Activated naive CD8-positive, alpha-beta T cell (primary cell): ENCODE measurements around the gene ETS2.
"Not testable (repeated sequence)": the region's sequence is repeated elsewhere in the genome, so short reads cannot be mapped to it uniquely, and the experiment has no call there.

ENCODE experiments used
- H3K27ac Mint-ChIP-seq: one replicate; pipeline ENCODE4 v1.8.0; 2021; ENCODE audit warnings: mixed read lengths
- H3K27me3 Mint-ChIP-seq: one replicate; pipeline ENCODE4 v1.8.0; 2021; ENCODE audit warnings: mixed read lengths
- H3K36me3 Mint-ChIP-seq: one replicate; pipeline ENCODE4 v1.8.0; 2021; ENCODE audit warnings: mixed read lengths
- H3K4me1 Mint-ChIP-seq: one replicate; pipeline ENCODE4 v1.8.0; 2021; ENCODE audit warnings: low read depth, mixed read lengths
- H3K4me3 Mint-ChIP-seq: one replicate; pipeline ENCODE4 v1.8.0; 2021; ENCODE audit warnings: mild to moderate bottlenecking, mixed read lengths
- H3K9me3 Mint-ChIP-seq: one replicate; pipeline ENCODE4 v1.8.0; 2021; ENCODE audit warnings: low read depth, mixed read lengths

The ETS2 gene

DNA sequence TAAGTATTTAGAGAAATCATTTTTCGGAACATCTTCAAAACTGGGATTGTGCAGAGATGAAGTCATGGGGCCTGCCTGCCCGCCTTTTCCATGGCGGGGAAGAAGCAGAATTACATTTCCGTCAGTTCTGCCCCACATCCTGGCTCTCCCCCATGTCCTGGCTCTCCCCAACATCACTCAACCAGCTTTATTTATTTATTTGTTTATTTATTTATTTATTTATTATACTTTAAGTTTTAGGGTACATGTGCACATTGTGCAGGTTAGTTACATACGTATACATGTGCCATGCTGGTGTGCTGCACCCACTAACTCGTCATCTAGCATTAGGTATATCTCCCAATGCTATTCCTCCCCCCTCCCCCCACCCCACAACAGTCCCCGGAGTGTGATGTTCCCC, 22.4 kb downstream of the ETS2 start:
- H3K4me3 Mint-ChIP-seq, H3K4me1 Mint-ChIP-seq, H3K27ac Mint-ChIP-seq: not testable (repeated sequence)

DNA sequence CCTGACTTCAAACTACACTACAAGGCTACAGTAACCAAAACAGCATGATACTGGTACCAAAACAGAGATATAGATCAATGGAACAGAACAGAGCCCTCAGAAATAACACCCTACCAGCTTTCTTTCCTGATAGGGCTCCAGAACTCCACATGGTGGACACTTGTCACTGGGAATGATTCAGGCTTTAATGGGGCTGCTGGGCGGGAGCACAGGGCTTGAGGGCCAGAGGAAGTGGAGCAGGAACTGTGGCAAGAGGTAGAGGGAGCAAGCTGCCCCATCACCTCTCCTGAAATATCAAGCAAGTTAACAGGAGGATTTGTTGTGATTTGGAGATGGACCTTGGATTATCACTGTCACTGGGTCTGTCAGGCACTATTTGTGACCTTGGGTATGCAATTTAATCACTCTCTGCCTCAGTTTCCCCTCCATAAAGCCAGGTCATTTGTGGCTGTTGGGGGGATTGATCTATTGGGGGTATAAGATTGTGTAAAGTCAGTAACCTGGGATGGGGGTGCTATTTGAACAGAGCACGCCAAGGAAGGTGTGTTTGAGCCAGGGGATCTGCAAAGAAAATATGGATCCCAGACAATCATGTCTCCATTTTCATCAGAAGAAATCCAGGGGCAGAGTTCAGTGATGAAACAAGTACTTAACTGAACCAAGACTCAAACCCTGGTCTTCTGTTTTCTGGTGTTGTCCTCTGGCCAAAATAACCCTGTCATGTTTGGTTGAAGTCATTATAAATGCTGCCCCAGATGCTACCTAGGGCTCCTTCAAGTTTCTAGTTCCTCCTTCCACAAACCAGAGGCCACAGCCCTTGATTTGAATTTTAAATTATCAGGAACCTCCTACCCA, 25.2 kb downstream of the ETS2 start:
- Mint-ChIP-seq H3K4me1 (peaks cover 10% of the 10 kb centered on the region), H3K9me3 (no peaks in the 10 kb centered on the region), H3K4me3 (no peak overlapping the region), H3K27ac (peak overlapping the region; percentile 41), H3K36me3 (peaks cover 7% of the 10 kb centered on the region), H3K27me3 (peaks cover 8% of the 10 kb centered on the region)

More for the DNA sequence above, 22.4 kb downstream of the ETS2 start:
- H3K36me3 Mint-ChIP-seq, H3K9me3 Mint-ChIP-seq, H3K27me3 Mint-ChIP-seq: not testable (repeated sequence)

DNA sequence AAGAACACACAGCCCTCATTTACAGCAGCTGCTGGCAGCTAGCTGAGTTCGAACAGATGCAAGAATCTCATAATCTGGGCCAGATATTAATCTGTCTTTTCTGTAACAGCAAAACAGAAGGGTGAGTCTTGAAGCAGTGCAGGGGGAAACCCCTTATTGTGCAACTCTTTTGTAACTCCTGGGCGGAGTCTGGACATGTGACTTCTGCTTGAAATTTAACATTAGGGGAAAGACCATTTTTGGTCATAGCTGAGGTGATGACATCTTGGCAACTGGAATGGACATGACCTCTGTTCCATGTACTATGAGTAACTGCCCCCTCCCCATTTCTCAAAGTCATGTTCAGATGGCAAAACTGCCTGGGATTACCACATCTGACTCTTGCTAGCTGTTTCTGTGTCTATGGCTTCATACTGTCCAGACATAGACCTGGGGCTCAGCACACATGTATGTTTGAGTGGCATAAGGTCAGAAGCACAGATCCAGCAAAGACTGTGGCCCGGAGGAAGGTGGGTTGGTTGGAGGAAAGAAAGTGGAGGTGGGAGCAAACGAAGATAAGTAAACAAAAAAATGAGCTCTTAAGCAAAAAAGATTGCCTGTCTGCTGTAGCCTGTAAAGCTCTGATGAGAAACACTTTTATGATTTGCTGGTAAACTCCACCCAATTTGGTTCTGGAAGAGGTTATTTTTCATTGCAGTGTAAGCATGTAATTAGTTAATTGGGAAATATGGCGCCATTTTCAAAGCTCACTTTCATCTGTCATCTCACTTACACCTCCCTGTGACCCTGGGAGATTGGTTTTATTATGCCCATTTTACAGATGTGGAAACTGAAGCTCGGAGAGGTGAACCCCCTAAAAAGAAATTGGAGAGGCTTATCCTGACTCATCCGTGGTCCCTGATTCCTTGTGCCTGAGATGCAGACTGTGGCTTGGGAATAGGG, 26.1 kb downstream of the ETS2 start:
- Mint-ChIP-seq H3K27me3 (peaks cover 8% of the 10 kb centered on the region), H3K4me1 (peaks cover 10% of the 10 kb centered on the region), H3K9me3 (no peaks in the 10 kb centered on the region), H3K27ac (peak overlapping the region; percentile 41), H3K36me3 (peaks cover 4% of the 10 kb centered on the region), H3K4me3 (no peak overlapping the region)

DNA sequence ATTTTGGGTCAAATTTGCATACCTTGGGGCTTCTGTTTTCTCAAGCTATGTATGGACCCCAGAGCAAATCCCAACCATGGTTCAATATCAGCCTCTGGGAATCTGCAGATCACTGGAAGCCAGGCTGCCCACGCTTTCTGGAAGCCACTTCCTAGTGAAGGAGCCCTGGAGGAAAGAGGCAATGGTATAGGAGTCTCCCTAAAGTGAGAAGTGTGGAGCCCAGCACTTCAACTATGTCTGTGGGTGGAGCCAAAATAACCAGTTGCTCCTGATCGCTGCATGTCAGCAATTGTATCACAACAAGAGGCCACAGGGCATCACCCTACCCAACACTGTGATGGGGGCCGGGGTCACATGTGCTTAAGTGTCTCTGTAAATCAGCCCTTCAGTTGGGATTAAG, 26.9 kb downstream of the ETS2 start:
- Mint-ChIP-seq H3K27me3 (peaks cover 8% of the 10 kb centered on the region), H3K4me3 (no peak overlapping the region), H3K9me3 (no peaks in the 10 kb centered on the region), H3K36me3 (peaks cover 2% of the 10 kb centered on the region), H3K27ac (no peak overlapping the region), H3K4me1 (peaks cover 10% of the 10 kb centered on the region)

DNA sequence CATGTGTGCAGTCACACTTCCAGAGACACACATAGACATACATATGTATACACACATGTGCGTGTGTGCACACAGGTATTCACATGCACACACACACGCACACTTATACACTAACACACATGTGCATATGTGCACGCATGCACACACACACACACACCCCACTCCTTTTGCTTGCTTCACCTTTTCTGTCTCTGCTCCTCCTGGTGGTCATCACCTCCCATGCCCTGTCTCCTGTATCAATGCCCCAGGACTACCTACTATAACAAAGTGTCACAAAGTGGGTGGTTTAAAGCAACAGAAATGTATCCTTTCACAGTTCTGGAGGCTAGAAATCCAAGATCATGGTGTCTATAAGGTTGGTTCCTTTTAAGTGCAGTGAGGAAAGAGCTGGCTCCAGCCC, 27.4 kb downstream of the ETS2 start:
- no peak overlapping the region for H3K4me3 Mint-ChIP-seq
- peaks cover 8% of the 10 kb centered on the region for H3K27me3 Mint-ChIP-seq
- peaks cover 10% of the 10 kb centered on the region for H3K4me1 Mint-ChIP-seq
- no peaks in the 10 kb centered on the region for H3K9me3 Mint-ChIP-seq
- no peak overlapping the region for H3K27ac Mint-ChIP-seq
- H3K36me3 Mint-ChIP-seq, result peaks cover 2% of the 10 kb centered on the region

DNA sequence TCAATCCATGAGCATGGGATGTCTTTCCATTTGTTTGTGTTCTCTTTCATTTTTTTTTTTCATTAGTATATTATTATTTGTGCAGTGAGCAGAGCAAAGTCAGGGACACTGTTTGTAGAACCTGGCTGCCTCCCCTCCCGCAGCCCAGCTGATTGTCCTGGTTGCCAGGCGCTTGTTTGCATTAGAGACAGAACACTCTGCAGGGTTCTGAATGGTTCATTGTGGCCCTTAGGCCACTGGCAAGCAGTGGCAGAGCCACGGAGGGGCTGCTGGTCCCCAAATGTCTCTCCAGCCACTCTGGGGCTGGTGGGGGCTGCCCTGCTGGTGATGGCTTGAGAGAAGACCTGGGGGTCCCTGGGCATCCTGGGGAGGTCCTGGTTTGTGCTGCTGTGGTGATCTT, 29.0 kb downstream of the ETS2 start:
- Mint-ChIP-seq H3K9me3 (no peaks in the 10 kb centered on the region), H3K4me3 (no peak overlapping the region), H3K4me1 (peaks cover 10% of the 10 kb centered on the region), H3K27ac (no peak overlapping the region), H3K27me3 (peaks cover 8% of the 10 kb centered on the region), H3K36me3 (peaks cover 2% of the 10 kb centered on the region)

DNA sequence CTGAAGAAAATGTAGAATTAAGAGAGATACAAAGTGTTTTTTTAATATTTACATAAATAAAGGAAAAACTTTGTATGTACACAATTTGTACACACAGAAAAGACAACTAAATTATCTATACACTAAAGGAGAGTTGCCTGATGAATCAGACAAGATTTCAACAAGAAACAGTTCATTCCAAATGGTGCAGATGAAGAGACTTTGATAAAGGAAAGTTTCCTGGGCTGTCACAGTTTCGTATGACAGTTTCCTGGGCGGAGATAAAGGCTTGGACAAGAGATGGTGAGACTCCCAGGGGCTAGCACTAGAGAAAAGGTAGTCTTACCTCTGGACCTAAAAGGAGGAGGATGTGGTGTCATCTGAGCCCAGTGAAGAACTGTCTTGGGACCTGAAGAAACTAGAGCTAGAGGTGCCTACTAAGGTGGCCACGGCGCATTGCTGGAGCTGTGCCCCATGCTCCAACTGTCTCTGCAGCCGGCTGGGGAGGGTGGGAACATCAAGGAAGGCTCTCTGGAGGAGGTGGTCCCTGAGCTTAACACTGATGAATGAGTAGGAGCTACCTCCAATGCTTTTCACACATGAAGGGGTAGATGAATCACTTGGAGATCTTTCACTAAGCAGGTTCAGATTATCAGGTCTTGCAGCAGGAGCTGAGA, 32.2 kb downstream of the ETS2 start:
- Mint-ChIP-seq H3K4me1 (no peaks in the 10 kb centered on the region), H3K27ac (no peak overlapping the region), H3K27me3 (peaks cover 8% of the 10 kb centered on the region), H3K9me3 (no peaks in the 10 kb centered on the region), H3K36me3 (peaks cover 2% of the 10 kb centered on the region), H3K4me3 (no peak overlapping the region)

DNA sequence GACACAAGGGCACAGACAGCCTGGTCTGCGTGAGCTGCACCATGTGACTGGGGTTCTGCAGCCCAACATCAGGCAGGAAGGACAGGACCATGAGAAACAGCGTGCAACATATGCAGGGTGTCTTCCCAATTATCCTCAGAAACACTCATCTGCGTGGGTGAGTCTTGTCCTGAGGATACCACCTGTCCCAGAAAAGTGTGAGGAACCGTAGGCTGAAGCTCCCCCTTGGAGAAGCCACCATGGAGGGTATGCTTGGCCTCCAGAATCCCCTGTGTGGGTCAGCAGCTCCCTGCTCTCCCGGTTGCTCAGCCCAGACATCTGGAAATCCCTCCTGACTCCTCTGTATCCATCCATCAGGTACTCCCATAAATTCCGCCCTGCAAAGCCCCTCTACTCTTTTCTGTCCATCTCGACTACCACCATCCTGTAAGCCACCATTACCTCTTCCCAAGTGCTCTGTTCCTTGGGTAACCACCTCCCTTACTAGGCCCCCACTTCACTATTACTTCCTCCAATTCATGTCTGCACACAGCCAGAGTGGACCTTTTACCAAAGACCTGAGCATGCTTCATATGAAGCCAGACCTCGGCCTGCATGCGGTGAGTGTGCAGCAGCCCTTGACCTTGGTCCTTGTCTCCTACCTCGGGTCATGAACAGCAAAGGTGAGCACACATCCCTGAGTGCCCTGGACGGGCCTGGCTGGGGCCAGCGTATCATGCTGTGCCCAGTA, 33.0 kb downstream of the ETS2 start:
- Mint-ChIP-seq H3K9me3 (no peaks in the 10 kb centered on the region), H3K27ac (no peak overlapping the region), H3K4me1 (no peaks in the 10 kb centered on the region), H3K36me3 (peaks cover 2% of the 10 kb centered on the region), H3K27me3 (peaks cover 7% of the 10 kb centered on the region), H3K4me3 (no peak overlapping the region)

DNA sequence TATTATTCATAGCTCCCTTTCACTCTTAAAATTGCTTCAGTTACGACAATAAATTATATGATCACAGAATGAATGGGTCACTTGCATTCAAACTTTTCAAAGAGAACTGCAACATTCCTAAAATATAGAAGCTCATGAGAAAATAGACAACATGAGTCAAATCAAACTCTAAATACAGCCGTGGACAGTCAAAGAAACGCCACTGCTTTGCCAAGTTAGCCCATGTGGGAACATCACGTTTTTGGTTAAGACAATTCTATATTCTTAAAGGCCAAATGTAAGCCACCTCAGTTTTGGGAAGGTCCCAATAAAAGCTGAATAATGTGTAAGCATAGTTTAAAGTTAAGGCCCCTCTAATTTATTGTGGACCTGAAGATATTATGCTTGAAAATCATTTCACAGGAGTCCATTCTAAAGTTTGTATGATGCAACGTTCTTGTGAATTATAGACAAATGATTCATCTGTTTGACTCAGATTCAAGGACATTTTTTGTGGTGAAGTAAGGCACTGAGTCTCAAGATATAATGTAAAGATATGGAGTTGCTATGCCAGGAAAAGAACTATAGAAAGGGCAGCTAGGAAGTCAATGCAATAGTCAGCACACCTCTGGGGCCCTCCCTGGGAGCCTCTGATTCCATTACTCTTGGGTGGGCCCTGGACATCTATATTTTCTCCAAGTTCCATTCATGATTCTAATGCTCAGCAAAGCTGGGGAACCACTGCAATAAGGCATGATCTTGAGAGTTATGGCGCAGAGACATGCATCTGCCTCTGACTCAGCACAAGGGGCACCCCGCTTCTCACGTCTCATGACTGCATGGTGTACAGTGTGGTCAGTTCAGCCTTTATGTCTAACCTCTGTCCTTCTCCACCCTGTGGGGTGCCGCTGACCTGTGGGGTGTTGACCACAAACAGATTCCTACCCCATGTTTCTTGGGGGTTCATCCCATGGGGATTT, 33.9 kb downstream of the ETS2 start:
- Mint-ChIP-seq H3K27me3 (peaks cover 4% of the 10 kb centered on the region), H3K9me3 (no peaks in the 10 kb centered on the region), H3K4me1 (no peaks in the 10 kb centered on the region), H3K36me3 (peaks cover 2% of the 10 kb centered on the region), H3K4me3 (no peak overlapping the region), H3K27ac (no peak overlapping the region)

DNA sequence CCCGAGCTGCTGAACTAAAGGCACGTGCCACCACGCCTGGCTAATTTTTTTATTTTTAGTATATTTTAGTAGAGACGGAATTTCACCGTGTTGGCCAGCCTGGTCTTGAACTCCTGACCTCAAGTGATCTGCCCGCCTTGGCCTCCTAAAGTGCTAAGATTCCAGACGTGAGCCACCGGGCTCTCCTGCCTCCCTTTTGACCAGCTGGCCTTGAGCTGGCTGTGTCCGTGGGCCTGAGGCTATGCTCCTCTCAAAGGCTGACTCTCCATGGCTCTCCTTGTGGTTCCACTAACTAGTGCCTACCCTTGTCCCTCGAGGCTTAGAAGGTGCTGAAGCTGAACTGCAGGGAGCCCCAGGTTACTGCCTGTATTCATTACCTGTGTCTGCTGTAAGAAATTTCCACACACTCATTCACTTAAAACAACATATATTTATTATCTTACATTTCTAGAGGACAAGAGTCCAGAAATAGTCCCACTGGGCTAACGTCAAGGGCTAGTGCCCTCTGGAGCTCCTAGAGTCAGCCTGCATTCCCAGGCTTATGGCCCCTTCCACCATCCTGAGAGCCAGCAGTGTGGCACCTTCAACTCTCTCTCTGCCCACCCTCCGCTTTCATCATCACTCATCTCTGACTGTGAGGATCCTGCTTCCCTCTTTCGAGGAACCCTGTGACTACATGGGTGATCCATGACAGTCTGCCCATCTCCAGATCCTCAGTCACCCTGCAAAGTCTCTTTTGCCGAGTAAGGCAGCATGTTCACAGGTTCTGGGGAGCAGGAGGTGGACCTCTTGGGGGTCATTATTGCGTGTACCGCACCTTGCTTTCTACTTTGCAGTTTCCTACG, 34.9 kb downstream of the ETS2 start:
- H3K4me1 Mint-ChIP-seq, result no peaks in the 10 kb centered on the region
- no peak overlapping the region for H3K27ac Mint-ChIP-seq
- H3K4me3 Mint-ChIP-seq, result no peak overlapping the region
- no peaks in the 10 kb centered on the region for H3K9me3 Mint-ChIP-seq
- no peaks in the 10 kb centered on the region for H3K27me3 Mint-ChIP-seq
- H3K36me3 Mint-ChIP-seq, result no peaks in the 10 kb centered on the region

DNA sequence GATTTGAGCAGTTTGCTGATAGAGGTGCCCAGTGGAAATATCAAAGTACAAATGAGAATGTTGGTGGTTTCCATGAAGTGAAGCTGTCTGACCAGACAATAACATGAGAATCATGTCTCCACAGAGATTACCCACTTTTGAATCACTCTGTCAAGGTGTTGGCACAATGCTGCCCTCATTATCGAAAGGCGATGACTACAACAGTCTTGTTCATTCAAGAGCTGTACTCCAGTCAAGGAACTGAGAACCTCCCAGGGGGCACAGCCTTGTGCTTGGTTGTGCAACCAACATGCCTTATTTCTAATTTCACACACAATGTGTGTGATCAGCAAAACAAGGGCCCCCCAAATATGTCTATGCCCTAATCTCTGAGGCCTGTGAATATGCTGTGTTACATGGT, 35.7 kb downstream of the ETS2 start:
- no peak overlapping the region for H3K27ac Mint-ChIP-seq
- H3K4me1 Mint-ChIP-seq, result no peaks in the 10 kb centered on the region
- no peaks in the 10 kb centered on the region for H3K9me3 Mint-ChIP-seq
- H3K27me3 Mint-ChIP-seq, result no peaks in the 10 kb centered on the region
- H3K4me3 Mint-ChIP-seq, result no peak overlapping the region
- H3K36me3 Mint-ChIP-seq, result no peaks in the 10 kb centered on the region

DNA sequence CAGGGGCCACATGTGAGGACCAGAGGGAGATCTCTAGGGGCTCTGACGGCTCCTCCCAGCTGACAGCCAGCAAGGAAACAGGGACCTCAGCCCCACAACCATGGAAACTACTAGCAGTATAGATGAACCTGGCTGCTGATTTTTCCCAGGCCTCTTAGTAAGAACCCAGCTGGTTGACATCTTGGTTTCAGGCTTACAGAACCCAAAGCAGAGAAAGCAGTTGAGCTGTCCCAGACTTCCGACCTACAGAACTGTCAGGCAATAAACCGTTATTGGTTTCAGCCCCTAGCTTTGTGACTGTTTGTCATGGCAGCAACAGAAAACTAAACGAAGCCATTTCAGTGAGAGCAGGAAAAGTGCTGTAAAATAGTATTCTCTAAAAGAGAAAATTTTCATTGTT, 36.4 kb downstream of the ETS2 start:
- Mint-ChIP-seq H3K9me3 (no peaks in the 10 kb centered on the region), H3K27ac (no peak overlapping the region), H3K4me3 (no peak overlapping the region), H3K27me3 (no peaks in the 10 kb centered on the region), H3K4me1 (no peaks in the 10 kb centered on the region), H3K36me3 (no peaks in the 10 kb centered on the region)

DNA sequence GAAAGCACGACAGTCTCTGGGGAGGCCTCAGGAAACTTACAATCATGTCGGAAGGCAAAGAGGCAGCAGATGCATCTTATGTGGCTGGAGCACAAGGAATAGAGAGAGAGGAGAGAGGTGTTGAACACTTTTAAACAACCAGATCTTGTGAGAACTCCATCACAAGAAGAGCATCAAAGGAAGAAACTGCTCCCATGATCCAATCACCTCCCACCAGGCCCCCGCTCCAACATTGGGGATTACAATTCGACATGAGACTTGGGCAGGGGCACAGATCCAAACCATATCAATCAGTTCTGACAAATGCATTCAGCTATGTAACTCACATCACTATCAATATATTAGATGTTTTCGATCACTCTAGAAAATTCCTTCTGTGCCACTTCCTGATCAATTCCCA, 37.6 kb downstream of the ETS2 start:
- Mint-ChIP-seq H3K36me3 (no peaks in the 10 kb centered on the region), H3K9me3 (no peaks in the 10 kb centered on the region), H3K4me1 (no peaks in the 10 kb centered on the region), H3K27me3 (no peaks in the 10 kb centered on the region), H3K27ac (no peak overlapping the region), H3K4me3 (no peak overlapping the region)
